Neural cell (in vitro differentiated cells): Measurements from ENCODE around the gene SLC9A1. TPM values are rescaled to one million over a fixed set of nuclear protein-coding genes. Genes with fewer than 3 reads are reported as not detected.

Experiments
- H2AFZ ChIP-seq: fragments of 200-600, 300-800 bp; sonication (generic), shearing (Covaris generic); 2 replicates; pipeline ENCODE4 v1.6.0; 2014; ENCODE audit warnings: low read depth, mild to moderate bottlenecking, antibody characterized with exemption, low read length, moderate library complexity
- H3F3A ChIP-seq: fragments of 200-600 bp; shearing (Covaris generic); 2 replicates; pipeline ENCODE4 v1.6.1; 2016; ENCODE audit warnings: mild to moderate bottlenecking, moderate library complexity, mixed read lengths, antibody characterized with exemption, low read length; ENCODE audit not compliant: insufficient read depth, poor library complexity, severe bottlenecking
- H3K27ac ChIP-seq: fragments of 200-600, 300-800 bp; sonication (generic), shearing (Covaris generic); 2 replicates; pipeline ENCODE4 v1.5.1; 2014; ENCODE audit warnings: mild to moderate bottlenecking, low read length, moderate library complexity
- H3K27me3 ChIP-seq: fragments of 300-800, 200-600 bp; sonication (generic), shearing (Covaris generic); 2 replicates; pipeline ENCODE4 v1.6.0; 2014; ENCODE audit warnings: mild to moderate bottlenecking, low read depth, low read length, moderate library complexity; ENCODE audit not compliant: insufficient read depth
- H3K36me3 ChIP-seq: fragments of 300-800, 200-600 bp; sonication (generic), shearing (Covaris generic); 2 replicates; pipeline ENCODE4 v1.5.1; 2014; ENCODE audit warnings: mild to moderate bottlenecking, antibody characterized with exemption, low read length, moderate library complexity; ENCODE audit not compliant: insufficient read depth
- H3K4me2 ChIP-seq: fragments of 300-800, 200-600 bp; sonication (generic), shearing (Covaris generic); 2 replicates; pipeline ENCODE4 v1.6.0; 2014; ENCODE audit warnings: mild to moderate bottlenecking, low read length
- H3K4me3 ChIP-seq: fragments of 300-800, 200-600 bp; sonication (generic), shearing (Covaris generic); 2 replicates; pipeline ENCODE4 v1.5.1; 2014; ENCODE audit warnings: mild to moderate bottlenecking, low read length, moderate library complexity
- H3K79me2 ChIP-seq: fragments of 200-600 bp; shearing (Covaris generic); replicated peaks from 2 replicates; pipeline ENCODE4 v1.6.0; 2014; ENCODE audit warnings: mild to moderate bottlenecking, low read length, moderate library complexity; ENCODE audit not compliant: insufficient read depth
- H3K9ac ChIP-seq: fragments of 300-800, 200-600 bp; sonication (generic), shearing (Covaris generic); 2 replicates; pipeline ENCODE4 v1.6.1; 2016; ENCODE audit warnings: mild to moderate bottlenecking, low read length, mixed read lengths
- H3K9me2 ChIP-seq: fragments of 200-600 bp; shearing (Covaris generic); 2 replicates; pipeline ENCODE4 v1.6.1; 2016; ENCODE audit warnings: mild to moderate bottlenecking, low read length, mixed read lengths; ENCODE audit not compliant: insufficient read depth
- H3K9me3 ChIP-seq: fragments of 200-600, 300-800 bp; sonication (generic), shearing (Covaris generic); 2 replicates; pipeline ENCODE4 v1.6.1; 2016; ENCODE audit warnings: mild to moderate bottlenecking, mixed run types, low read length, moderate library complexity, mixed read lengths
- H4K20me1 ChIP-seq: fragments of 200-600 bp; shearing (Covaris generic); 2 replicates; pipeline ENCODE4 v1.6.1; 2016; ENCODE audit warnings: mild to moderate bottlenecking, mixed run types; ENCODE audit not compliant: insufficient read depth
- EP300 ChIP-seq: fragments of 450-650 bp; conservative IDR thresholded peaks from 2 replicates; pipeline ENCODE4 v1.6.1; 2014; ENCODE audit warnings: antibody characterized with exemption, mild to moderate bottlenecking, moderate library complexity; ENCODE audit not compliant: poor library complexity, severe bottlenecking
- EZH2 ChIP-seq: fragments of 200-600, 300-800 bp; shearing (Covaris generic), sonication (generic); IDR thresholded peaks from 2 replicates; pipeline ENCODE4 v1.6.1; 2014; ENCODE audit warnings: antibody characterized with exemption, low read length, borderline replicate concordance, mild to moderate bottlenecking; ENCODE audit not compliant: insufficient read depth, poor library complexity, severe bottlenecking
- MXI1 ChIP-seq: fragments of 450-650 bp; conservative IDR thresholded peaks from 2 replicates; pipeline ENCODE4 v1.6.1; 2014; ENCODE audit warnings: antibody characterized with exemption, mild to moderate bottlenecking; ENCODE audit not compliant: poor library complexity, severe bottlenecking
- POLR2AphosphoS5 ChIP-seq: IDR thresholded peaks from 2 replicates; pipeline ENCODE4 v1.6.1; 2012
- RAD21 ChIP-seq: fragments of 450-650 bp; conservative IDR thresholded peaks from 2 replicates; pipeline ENCODE4 v1.6.1; 2014; ENCODE audit warnings: antibody characterized with exemption, mild to moderate bottlenecking, moderate library complexity
- SMC3 ChIP-seq: fragments of 450-650 bp; conservative IDR thresholded peaks from 2 replicates; pipeline ENCODE4 v1.6.1; 2014; ENCODE audit warnings: antibody characterized with exemption, mild to moderate bottlenecking, moderate library complexity; ENCODE audit not compliant: poor library complexity
- TAF1 ChIP-seq: IDR thresholded peaks from 2 replicates; pipeline ENCODE4 v1.6.1; 2012; ENCODE audit warnings: low read depth
- polyA plus RNA-seq: library from polyadenylated mRNA; depleted of rRNA; stranded (reverse); fragments of >200 nt; gene quantifications from 2 replicates; pipeline ENCODE4 v1.2.3, GENCODE V29; 2014
- TF ChIP-seq, protein P1 (sequence below): fragments of 450-650 bp; IDR thresholded peaks from 2 replicates; pipeline ENCODE4 v1.5.1; 2014; ENCODE audit warnings: antibody characterized with exemption, mild to moderate bottlenecking, moderate library complexity; ENCODE audit not compliant: poor library complexity, severe bottlenecking
- TF ChIP-seq, protein P2 (sequence below): IDR thresholded peaks from 2 replicates; pipeline ENCODE4 v1.6.1; 2012; ENCODE audit warnings: borderline replicate concordance

The SLC9A1 gene
- polyA plus RNA-seq, 1 donor from 2014 or later: 1.5 TPM

DNA sequence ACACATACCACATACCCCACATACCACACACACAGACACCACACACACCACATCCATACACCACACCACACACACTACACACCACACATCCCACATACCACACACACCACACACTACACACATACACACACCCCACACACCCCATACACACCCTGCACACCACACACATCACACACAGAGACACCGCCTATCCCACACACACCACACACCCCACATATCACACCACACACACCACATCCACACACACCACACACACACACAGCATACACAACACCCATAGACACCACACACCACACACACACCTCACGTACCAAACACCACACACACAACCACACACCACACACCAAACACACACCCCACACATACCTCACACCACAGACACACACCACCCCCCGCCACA lies 68.3 kb downstream of the SLC9A1 start:
- Histone ChIP-seq H3K4me2 (no peak overlapping the region), H3K36me3 (no peaks in the 10 kb centered on the region), H3F3A (no peaks in the 10 kb centered on the region), H3K4me3 (no peak overlapping the region), H3K9ac (no peak overlapping the region), H3K9me3 (no peaks in the 10 kb centered on the region), H3K79me2 (no peaks in the 10 kb centered on the region), H4K20me1 (no peaks in the 10 kb centered on the region), H3K9me2 (no peaks in the 10 kb centered on the region), H3K27ac (no peak overlapping the region), H3K27me3 (no peaks in the 10 kb centered on the region), H2AFZ (no peak overlapping the region)
- no peak for TF ChIP-seq POLR2AphosphoS5
- TF ChIP-seq, protein P1, sequence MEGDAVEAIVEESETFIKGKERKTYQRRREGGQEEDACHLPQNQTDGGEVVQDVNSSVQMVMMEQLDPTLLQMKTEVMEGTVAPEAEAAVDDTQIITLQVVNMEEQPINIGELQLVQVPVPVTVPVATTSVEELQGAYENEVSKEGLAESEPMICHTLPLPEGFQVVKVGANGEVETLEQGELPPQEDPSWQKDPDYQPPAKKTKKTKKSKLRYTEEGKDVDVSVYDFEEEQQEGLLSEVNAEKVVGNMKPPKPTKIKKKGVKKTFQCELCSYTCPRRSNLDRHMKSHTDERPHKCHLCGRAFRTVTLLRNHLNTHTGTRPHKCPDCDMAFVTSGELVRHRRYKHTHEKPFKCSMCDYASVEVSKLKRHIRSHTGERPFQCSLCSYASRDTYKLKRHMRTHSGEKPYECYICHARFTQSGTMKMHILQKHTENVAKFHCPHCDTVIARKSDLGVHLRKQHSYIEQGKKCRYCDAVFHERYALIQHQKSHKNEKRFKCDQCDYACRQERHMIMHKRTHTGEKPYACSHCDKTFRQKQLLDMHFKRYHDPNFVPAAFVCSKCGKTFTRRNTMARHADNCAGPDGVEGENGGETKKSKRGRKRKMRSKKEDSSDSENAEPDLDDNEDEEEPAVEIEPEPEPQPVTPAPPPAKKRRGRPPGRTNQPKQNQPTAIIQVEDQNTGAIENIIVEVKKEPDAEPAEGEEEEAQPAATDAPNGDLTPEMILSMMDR: no peak
- no peak for TF ChIP-seq EZH2
- no peak for TF ChIP-seq EP300
- TF ChIP-seq RAD21: no peak
- TF ChIP-seq TAF1: no peak
- no peak for TF ChIP-seq SMC3
- TF ChIP-seq, protein P2, sequence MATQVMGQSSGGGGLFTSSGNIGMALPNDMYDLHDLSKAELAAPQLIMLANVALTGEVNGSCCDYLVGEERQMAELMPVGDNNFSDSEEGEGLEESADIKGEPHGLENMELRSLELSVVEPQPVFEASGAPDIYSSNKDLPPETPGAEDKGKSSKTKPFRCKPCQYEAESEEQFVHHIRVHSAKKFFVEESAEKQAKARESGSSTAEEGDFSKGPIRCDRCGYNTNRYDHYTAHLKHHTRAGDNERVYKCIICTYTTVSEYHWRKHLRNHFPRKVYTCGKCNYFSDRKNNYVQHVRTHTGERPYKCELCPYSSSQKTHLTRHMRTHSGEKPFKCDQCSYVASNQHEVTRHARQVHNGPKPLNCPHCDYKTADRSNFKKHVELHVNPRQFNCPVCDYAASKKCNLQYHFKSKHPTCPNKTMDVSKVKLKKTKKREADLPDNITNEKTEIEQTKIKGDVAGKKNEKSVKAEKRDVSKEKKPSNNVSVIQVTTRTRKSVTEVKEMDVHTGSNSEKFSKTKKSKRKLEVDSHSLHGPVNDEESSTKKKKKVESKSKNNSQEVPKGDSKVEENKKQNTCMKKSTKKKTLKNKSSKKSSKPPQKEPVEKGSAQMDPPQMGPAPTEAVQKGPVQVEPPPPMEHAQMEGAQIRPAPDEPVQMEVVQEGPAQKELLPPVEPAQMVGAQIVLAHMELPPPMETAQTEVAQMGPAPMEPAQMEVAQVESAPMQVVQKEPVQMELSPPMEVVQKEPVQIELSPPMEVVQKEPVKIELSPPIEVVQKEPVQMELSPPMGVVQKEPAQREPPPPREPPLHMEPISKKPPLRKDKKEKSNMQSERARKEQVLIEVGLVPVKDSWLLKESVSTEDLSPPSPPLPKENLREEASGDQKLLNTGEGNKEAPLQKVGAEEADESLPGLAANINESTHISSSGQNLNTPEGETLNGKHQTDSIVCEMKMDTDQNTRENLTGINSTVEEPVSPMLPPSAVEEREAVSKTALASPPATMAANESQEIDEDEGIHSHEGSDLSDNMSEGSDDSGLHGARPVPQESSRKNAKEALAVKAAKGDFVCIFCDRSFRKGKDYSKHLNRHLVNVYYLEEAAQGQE: no peak

DNA sequence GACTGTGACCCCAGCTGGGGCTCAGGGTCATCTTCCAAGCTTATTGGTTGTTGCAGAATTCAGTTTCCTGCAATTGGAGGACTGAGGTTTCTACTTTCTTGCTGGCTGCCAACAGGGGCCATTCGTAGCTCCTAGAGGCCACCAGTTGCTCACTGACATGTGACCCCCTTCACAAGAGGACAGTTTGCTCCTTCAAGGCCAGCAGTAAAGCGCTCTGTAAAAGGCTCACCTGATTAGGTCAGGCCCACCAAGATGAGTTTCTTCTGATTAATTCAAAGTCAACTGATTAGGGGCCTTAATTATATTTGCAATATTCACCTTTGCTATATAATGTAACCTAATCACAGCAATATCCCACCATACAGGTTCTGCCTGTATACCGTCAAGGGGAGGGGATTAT lies 68.9 kb downstream of the SLC9A1 start:
- no peak overlapping the region for H3K4me3 ChIP-seq
- no peaks in the 10 kb centered on the region for H3K79me2 ChIP-seq
- no peak overlapping the region for H3K9ac ChIP-seq

More for the DNA sequence above, 68.9 kb downstream of the SLC9A1 start:
- TF ChIP-seq TAF1: no peak
- TF ChIP-seq, protein P1: no peak
- no peak for TF ChIP-seq SMC3
- no peak for TF ChIP-seq EP300
- no peak for TF ChIP-seq MXI1
- TF ChIP-seq, protein P2: no peak
- TF ChIP-seq EZH2: no peak
- no peak for TF ChIP-seq POLR2AphosphoS5
- no peak for TF ChIP-seq RAD21
- Histone ChIP-seq H3K36me3 (no peaks in the 10 kb centered on the region), H3K27me3 (no peaks in the 10 kb centered on the region), H2AFZ (no peak overlapping the region), H3K4me2 (no peak overlapping the region), H4K20me1 (no peaks in the 10 kb centered on the region), H3K27ac (no peak overlapping the region), H3K9me2 (no peaks in the 10 kb centered on the region), H3K9me3 (no peaks in the 10 kb centered on the region), H3F3A (no peaks in the 10 kb centered on the region)
